ENCODE results near the gene ZAR1. TPM values are rescaled to one million over a fixed set of nuclear protein-coding genes. Genes with fewer than 3 reads are reported as not detected.

Gene ZAR1
- total and polyA plus RNA-seq, 4 experiments from 2014 or later = not detected

DNA sequence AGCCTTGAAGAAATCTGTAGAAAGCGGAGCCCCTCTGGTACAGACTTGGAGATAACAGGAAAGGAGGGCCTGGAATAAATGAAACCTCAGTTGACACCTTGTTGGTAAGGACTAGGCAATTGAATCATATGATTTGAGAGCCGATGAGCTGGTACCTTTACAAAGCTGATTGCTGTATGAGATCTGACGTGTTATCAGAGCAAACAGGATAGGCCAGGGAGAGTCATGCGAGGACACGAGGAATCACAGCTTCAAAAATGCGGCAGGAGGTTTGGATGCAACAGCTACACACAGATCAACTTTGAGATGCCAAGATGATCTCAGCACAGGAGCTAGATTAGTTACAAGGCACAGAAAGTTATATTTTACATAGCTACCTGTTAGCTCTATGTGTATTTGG is 14.3 kb upstream of the ZAR1 start:
- Histone ChIP-seq H3K36me3 (ENCODE audit: insufficient read depth, low read length) (no peaks in the 10 kb centered on the region), H3K4me3 (ENCODE audit: low read length in 2 of 2) (no peak overlapping the region), H3K4me1 (ENCODE audit: insufficient read depth, low read length) (no peaks in the 10 kb centered on the region), H3K27me3 (ENCODE audit: insufficient read depth, low read length) (no peaks in the 10 kb centered on the region), H3K27ac (ENCODE audit: low read depth, low read length) (no peak overlapping the region), H3K9me3 (ENCODE audit: control insufficient read depth in 1 of 2, low read length in 2 of 2) (no peaks in the 10 kb centered on the region)
- no peak for DNase-seq
- Mint-ChIP-seq H3K4me3 (no peak overlapping the region), H3K27me3 (peaks cover 3 to 7% of the 10 kb centered on the region in 2 donors), H3K27ac (no peak overlapping the region), H3K4me1 (no peaks in the 10 kb centered on the region), H3K9me3 (peaks cover 0 to 2% (median 0%) of the 10 kb centered on the region in 8 donors), H3K36me3 (no peaks in the 10 kb centered on the region)
- POLR2A ChIA-PET (ENCODE audit: partially characterized antibody) = no interaction called here
- intact Hi-C loops (cut with micrococcal nuclease) = no loop called here
- CTCF ChIA-PET (ENCODE audit: partially characterized antibody) = no interaction called here

DNA sequence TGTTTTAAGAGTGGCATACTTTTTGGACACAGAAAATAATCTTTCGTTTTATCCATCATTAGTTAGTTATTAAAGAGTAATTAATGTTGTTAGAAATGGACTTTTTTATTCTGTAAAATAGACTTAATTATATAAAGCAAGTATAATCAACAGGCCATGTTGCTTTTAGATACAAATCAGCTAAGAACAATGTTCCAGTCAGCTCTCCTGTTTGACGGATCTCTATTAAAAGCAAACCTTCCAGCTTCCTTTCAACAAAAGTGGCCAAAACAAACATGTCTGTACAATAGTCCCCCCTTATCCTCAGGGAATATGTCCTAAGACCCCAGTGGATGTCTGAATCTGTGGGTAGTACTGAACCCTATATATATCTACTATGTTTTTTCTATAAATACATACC is 11.8 kb upstream of the ZAR1 start:
- Mint-ChIP-seq H3K27ac (no peak overlapping the region), H3K4me3 (no peak overlapping the region), H3K36me3 (no peaks in the 10 kb centered on the region), H3K4me1 (peaks cover 0 to 4% (median 3%) of the 10 kb centered on the region in 4 donors), H3K27me3 (peaks cover 25 to 28% of the 10 kb centered on the region in 2 donors), H3K9me3 (peaks cover 0 to 4% (median 0%) of the 10 kb centered on the region in 8 donors)
- intact Hi-C loops (cut with micrococcal nuclease) = no loop called here
- H3K36me3 ChIP-seq (ENCODE audit: insufficient read depth, low read length) = no peaks in the 10 kb centered on the region
- peaks cover 8% of the 10 kb centered on the region for H3K27me3 ChIP-seq (ENCODE audit: insufficient read depth, low read length)
- no peaks in the 10 kb centered on the region for H3K4me1 ChIP-seq (ENCODE audit: insufficient read depth, low read length)
- ChIA-PET POLR2A (ENCODE audit: partially characterized antibody) (no interaction called here), CTCF (ENCODE audit: partially characterized antibody) (no interaction called here)
- H3K9me3 ChIP-seq (ENCODE audit: control insufficient read depth in 1 of 2, low read length in 2 of 2) = no peaks in the 10 kb centered on the region
- H3K27ac ChIP-seq (ENCODE audit: low read depth, low read length) = no peak overlapping the region
- no peak overlapping the region for H3K4me3 ChIP-seq (ENCODE audit: low read length in 2 of 2)
- DNase-seq = no peak

DNA sequence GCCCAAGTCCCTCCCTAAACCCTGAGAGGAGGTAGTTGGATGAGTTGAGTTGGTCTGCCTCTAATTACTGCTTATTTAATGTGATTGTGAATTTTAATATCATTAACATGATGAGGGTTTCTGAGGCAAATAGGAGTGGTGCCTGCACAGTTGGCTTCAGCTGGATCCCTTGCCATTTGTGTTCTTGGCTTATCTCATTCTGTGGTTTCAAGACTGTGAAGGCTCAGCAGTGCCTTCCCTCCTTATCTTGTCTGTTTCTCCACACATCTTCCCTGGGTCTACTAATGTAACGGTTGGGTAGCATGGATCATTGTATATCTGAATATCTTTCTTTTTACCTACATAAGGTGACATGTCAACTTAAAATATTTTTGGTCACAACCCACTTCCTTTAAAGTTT is 8.5 kb upstream of the ZAR1 start:
- no peak for DNase-seq
- intact Hi-C loops (cut with micrococcal nuclease) = loop anchor here (5.0 kb wide), 1 partner anchor 139 kb away; the partner anchor contains the start of gene SLAIN2

DNA sequence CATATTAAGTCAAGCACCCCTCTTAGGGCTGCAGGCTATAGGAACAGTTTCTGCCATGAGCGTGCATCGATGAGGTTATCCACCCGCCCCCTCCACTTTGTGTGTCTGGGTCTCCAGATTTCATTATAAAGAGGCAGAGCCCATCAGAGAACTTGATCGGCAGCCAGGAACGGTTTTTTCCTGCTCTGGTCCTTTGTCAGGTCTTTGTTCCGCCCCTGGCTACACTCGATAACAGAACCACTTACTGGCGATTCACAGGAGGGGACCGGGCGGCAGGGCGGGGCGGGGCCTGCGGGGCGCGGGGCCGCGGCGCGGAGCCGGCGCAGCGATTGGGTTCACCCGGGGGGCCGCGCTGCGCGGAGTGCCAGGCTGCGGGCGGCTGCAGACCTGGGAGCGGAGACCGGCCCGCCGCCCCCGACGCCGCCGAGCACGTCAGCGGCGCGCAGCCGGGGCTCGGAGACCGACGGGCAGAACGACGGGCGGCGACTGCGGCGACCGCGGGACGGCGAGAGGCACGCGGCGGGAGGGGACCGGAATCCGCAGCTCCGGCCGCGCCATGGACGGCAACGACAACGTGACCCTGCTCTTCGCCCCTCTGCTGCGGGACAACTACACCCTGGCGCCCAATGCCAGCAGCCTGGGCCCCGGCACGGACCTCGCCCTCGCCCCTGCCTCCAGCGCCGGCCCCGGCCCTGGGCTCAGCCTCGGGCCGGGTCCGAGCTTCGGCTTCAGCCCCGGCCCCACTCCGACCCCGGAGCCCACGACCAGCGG is 6.9 kb upstream of the ZAR1 start, which contains the start of gene SLC10A4:
Gene SLC10A4, plus strand, starts transcription at position 338 of the 771 bp plus-strand sequence. Its CDS starts 219 bp downstream, at position 557.
- peak within 1 kb of the TSS; percentile 66 to 89 (median 76) for H3K4me3 Mint-ChIP-seq
- Histone ChIP-seq H3K9me3 (ENCODE audit: control insufficient read depth in 1 of 2, low read length in 2 of 2) (no peaks in the 10 kb centered on the region), H3K27ac (ENCODE audit: low read depth, low read length) (no peak within 1 kb of the TSS), H3K4me1 (ENCODE audit: insufficient read depth, low read length) (peaks cover 11% of the 10 kb centered on the region), H3K4me3 (ENCODE audit: low read length in 2 of 2) (peak within 1 kb of the TSS in 1 of 2 donors; percentile 28), H3K36me3 (ENCODE audit: insufficient read depth, low read length) (no peaks in the 10 kb centered on the region), H3K27me3 (ENCODE audit: insufficient read depth, low read length) (peaks cover 26% of the 10 kb centered on the region)
- CTCF ChIA-PET (ENCODE audit: partially characterized antibody) = no interaction called here
- no peak within 1 kb of the TSS for H3K27ac Mint-ChIP-seq
- H3K4me1 Mint-ChIP-seq = peaks cover 12 to 13% (median 13%) of the 10 kb centered on the region in 4 donors
- H3K9me3 Mint-ChIP-seq = peaks cover 0 to 6% (median 0%) of the 10 kb centered on the region in 8 donors
- intact Hi-C loops (cut with micrococcal nuclease) = loop anchor here (5.0 kb wide), 1 partner anchor 141 kb away; the partner anchor contains the start of gene SLAIN2
- H3K36me3 Mint-ChIP-seq = no peaks in the 10 kb centered on the region
- H3K27me3 Mint-ChIP-seq = peaks cover 45 to 47% of the 10 kb centered on the region in 2 donors
- DNase-seq = no peak
- POLR2A ChIA-PET (ENCODE audit: partially characterized antibody) = no interaction called here

More for the DNA sequence above, 8.5 kb upstream of the ZAR1 start:
- CTCF ChIA-PET (ENCODE audit: partially characterized antibody) = no interaction called here
- POLR2A ChIA-PET (ENCODE audit: partially characterized antibody) = no interaction called here
- Histone ChIP-seq H3K36me3 (ENCODE audit: insufficient read depth, low read length) (no peaks in the 10 kb centered on the region), H3K9me3 (ENCODE audit: control insufficient read depth in 1 of 2, low read length in 2 of 2) (no peaks in the 10 kb centered on the region), H3K4me3 (ENCODE audit: low read length in 2 of 2) (no peak overlapping the region), H3K4me1 (ENCODE audit: insufficient read depth, low read length) (peaks cover 11% of the 10 kb centered on the region), H3K27ac (ENCODE audit: low read depth, low read length) (no peak overlapping the region), H3K27me3 (ENCODE audit: insufficient read depth, low read length) (peaks cover 20% of the 10 kb centered on the region)
- peak overlapping the region in 1 of 8 donors; percentile 22 for H3K4me3 Mint-ChIP-seq
- no peaks in the 10 kb centered on the region for H3K36me3 Mint-ChIP-seq
- peaks cover 35 to 42% of the 10 kb centered on the region in 2 donors for H3K27me3 Mint-ChIP-seq
- peaks cover 0 to 6% (median 0%) of the 10 kb centered on the region in 8 donors for H3K9me3 Mint-ChIP-seq
- H3K4me1 Mint-ChIP-seq = peaks cover 12 to 13% (median 13%) of the 10 kb centered on the region in 4 donors
- H3K27ac Mint-ChIP-seq = no peak overlapping the region

DNA sequence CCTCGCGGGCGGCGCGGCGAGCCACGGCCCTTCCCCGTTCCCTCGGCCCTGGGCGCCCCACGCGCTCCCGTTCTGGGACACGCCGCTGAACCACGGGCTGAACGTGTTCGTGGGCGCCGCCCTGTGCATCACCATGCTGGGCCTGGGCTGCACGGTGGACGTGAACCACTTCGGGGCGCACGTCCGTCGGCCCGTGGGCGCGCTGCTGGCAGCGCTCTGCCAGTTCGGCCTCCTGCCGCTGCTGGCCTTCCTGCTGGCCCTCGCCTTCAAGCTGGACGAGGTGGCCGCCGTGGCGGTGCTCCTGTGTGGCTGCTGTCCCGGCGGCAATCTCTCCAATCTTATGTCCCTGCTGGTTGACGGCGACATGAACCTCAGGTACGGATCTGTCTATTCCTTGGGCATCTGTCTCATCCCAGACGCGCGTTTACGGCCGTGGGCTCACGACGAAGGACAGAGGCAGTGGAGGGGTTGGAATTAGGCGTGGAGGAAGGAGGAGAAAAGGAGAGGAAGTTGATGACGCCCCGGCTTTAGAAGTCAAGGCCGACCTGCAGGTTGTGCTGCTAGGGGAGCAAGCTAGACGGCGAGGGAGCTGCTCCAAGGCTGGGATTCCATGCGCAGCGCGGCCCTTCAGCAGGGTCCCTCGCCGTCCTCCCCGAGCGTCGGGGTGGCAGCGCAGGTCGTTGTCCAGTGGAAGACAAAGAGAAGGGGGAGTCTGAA is 6.1 kb upstream of the ZAR1 start:
- Mint-ChIP-seq H3K4me1 (peaks cover 12 to 13% (median 13%) of the 10 kb centered on the region in 4 donors), H3K27ac (peak overlapping the region in 1 of 7 donors; percentile 40), H3K36me3 (no peaks in the 10 kb centered on the region), H3K4me3 (peak overlapping the region; percentile 66 to 89 (median 76)), H3K9me3 (peaks cover 0 to 6% (median 0%) of the 10 kb centered on the region in 8 donors), H3K27me3 (peaks cover 52% of the 10 kb centered on the region in 2 donors)
- peaks cover 11% of the 10 kb centered on the region for H3K4me1 ChIP-seq (ENCODE audit: insufficient read depth, low read length)
- peaks cover 26% of the 10 kb centered on the region for H3K27me3 ChIP-seq (ENCODE audit: insufficient read depth, low read length)
- peak in 1 of 5 donors; percentile 9 for DNase-seq
- H3K4me3 ChIP-seq (ENCODE audit: low read length in 2 of 2) = peak overlapping the region in 1 of 2 donors; percentile 28
- no peaks in the 10 kb centered on the region for H3K9me3 ChIP-seq (ENCODE audit: control insufficient read depth in 1 of 2, low read length in 2 of 2)
- H3K36me3 ChIP-seq (ENCODE audit: insufficient read depth, low read length) = no peaks in the 10 kb centered on the region
- ChIA-PET CTCF (ENCODE audit: partially characterized antibody) (no interaction called here), POLR2A (ENCODE audit: partially characterized antibody) (no interaction called here)
- intact Hi-C loops (cut with micrococcal nuclease) = loop anchor here (5.0 kb wide), 1 partner anchor 142 kb away; the partner anchor contains the start of gene SLAIN2
- no peak overlapping the region for H3K27ac ChIP-seq (ENCODE audit: low read depth, low read length)

DNA sequence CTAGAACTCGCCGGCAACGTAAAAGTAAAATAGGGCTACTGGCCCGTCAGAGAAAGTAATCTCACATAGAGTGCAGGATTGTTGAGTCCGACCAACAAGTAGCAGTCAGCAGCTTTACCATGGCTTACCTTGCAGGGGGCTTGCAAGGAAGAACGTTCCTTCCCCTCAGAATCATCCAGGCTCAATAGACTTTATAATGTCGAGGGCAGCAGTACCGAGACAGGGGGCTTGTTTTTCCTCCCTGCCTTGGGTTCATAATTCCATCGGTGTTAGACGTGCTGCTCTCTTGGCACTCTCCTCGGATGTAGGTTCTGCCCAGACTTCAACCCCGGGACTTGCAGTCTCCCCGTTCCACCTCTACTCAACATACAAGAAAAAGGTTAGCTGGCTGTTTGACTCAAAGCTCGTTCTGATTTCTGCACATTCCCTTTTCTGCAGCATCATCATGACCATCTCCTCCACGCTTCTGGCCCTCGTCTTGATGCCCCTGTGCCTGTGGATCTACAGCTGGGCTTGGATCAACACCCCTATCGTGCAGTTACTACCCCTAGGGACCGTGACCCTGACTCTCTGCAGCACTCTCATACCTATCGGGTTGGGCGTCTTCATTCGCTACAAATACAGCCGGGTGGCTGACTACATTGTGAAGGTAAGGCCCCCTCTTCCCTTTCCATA is 5.4 kb upstream of the ZAR1 start:
- ChIA-PET POLR2A (ENCODE audit: partially characterized antibody) (no interaction called here), CTCF (ENCODE audit: partially characterized antibody) (no interaction called here)
- Mint-ChIP-seq H3K27ac (peak overlapping the region in 1 of 7 donors; percentile 40), H3K36me3 (no peaks in the 10 kb centered on the region), H3K4me3 (peak overlapping the region in 7 of 8 donors; percentile 66 to 89 (median 77)), H3K9me3 (peaks cover 0 to 6% (median 0%) of the 10 kb centered on the region in 8 donors), H3K4me1 (peaks cover 12 to 17% (median 13%) of the 10 kb centered on the region in 4 donors), H3K27me3 (peaks cover 55 to 56% of the 10 kb centered on the region in 2 donors)
- Histone ChIP-seq H3K27ac (ENCODE audit: low read depth, low read length) (no peak overlapping the region), H3K36me3 (ENCODE audit: insufficient read depth, low read length) (no peaks in the 10 kb centered on the region), H3K27me3 (ENCODE audit: insufficient read depth, low read length) (peaks cover 30% of the 10 kb centered on the region), H3K9me3 (ENCODE audit: control insufficient read depth in 1 of 2, low read length in 2 of 2) (no peaks in the 10 kb centered on the region), H3K4me3 (ENCODE audit: low read length in 2 of 2) (no peak overlapping the region), H3K4me1 (ENCODE audit: insufficient read depth, low read length) (peaks cover 13% of the 10 kb centered on the region)
- no peak for DNase-seq
- intact Hi-C loops (cut with micrococcal nuclease) = loop anchor here (5.0 kb wide), 1 partner anchor 142 kb away; the partner anchor contains the start of gene SLAIN2

All from CD4-positive, alpha-beta memory T cell (primary cell).